ENCODE results near the gene DOK7.

The DOK7 gene

DNA sequence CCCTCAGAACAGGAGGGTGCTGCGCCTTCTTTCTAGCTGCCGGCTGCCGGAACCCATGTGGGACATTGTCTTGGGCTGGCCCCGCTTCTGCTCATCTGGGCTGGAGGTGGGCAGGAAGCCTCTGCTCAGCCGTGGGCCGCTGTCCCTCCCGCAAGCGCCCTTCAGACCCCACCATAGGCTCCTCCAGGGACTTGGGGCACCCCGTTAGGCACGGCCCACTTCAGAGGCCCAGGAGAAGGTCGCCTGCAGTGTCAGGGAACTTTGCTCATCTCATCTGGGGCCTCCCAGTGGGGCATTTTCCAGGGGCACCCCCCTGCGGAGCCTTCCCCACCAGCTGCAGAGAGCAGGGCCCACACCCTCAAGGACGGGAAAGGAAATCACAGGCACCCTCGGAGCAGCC lies 32.9 kb downstream of the DOK7 start:
- no peak for DNase-seq

GRCh38 chr4:3497095-3497494 lies 34.0 kb downstream of the DOK7 start:
- no peak for ATAC-seq (replicated peaks)
- Mint-ChIP-seq H3K9me3 (no peaks in the 10 kb centered on the region), H3K27me3 (peaks cover 0 to 5% of the 10 kb centered on the region in 2 donors), H3K4me1 (peaks cover 4 to 9% of the 10 kb centered on the region in 2 donors), H3K27ac (no peak overlapping the region), H3K36me3 (peaks cover 6 to 11% of the 10 kb centered on the region in 2 donors), H3K4me3 (no peak overlapping the region)
- no peak for DNase-seq

More for the DNA sequence above, 32.9 kb downstream of the DOK7 start:
- Mint-ChIP-seq H3K9me3 (no peaks in the 10 kb centered on the region), H3K27me3 (peaks cover 6 to 16% of the 10 kb centered on the region in 2 donors), H3K27ac (no peak overlapping the region), H3K4me3 (no peak overlapping the region), H3K36me3 (peaks cover 4 to 11% of the 10 kb centered on the region in 2 donors), H3K4me1 (peaks cover 5 to 14% of the 10 kb centered on the region in 2 donors)
- no peak for ATAC-seq (replicated peaks)

DNA sequence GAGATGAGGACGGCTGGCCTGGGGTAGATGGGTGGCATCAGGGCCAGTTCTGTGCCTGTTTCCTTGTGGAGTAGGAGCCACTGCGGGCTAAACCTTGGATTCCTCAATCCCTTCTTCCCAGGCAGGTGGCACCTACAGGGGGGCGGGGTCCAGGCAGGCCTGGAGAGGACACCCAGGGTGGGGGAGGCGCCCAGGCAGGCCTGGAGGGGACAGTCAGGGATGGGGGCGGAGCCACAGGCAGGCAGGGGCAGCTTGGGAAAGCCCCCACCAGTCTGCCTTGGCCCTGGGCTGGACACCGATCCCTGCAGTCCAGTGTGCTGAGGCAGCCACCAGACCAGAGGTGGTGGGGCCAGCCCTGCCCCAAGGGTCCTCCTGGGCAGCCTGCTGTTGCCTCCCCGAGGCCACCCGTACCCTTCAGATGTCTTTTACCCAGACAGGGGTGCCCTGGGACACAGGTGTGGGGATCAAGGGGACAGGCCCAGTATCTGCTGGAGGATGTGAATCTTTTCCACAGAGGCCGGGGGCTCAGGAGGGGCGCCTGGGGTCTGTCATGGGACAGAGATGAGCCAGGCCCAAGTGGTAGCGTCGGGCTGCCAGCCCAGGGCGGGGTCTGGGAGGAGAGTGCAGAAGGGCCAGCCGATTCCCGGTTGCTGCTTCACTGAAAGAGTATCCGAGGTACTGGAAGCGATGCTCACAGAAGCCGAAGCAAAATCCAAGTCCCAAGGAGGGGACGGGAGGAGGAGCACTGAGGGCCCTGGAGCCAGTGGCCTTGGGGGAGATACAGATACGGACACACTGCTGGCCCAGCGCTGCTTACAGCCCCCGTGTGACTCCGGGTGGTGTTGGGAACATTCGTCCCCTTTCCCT lies 34.6 kb downstream of the DOK7 start:
- Mint-ChIP-seq H3K4me1 (peaks cover 4 to 9% of the 10 kb centered on the region in 2 donors), H3K27me3 (no peaks in the 10 kb centered on the region), H3K27ac (no peak overlapping the region), H3K9me3 (no peaks in the 10 kb centered on the region), H3K4me3 (no peak overlapping the region), H3K36me3 (peaks cover 9 to 12% of the 10 kb centered on the region in 2 donors)
- ATAC-seq (replicated peaks), result no peak
- DNase-seq, result no peak

GRCh38 chr4:3498407-3498806 lies 35.3 kb downstream of the DOK7 start:
- Mint-ChIP-seq H3K4me3 (no peak overlapping the region), H3K9me3 (no peaks in the 10 kb centered on the region), H3K27ac (no peak overlapping the region), H3K4me1 (peaks cover 4 to 13% of the 10 kb centered on the region in 2 donors), H3K36me3 (peaks cover 16 to 17% of the 10 kb centered on the region in 2 donors), H3K27me3 (no peaks in the 10 kb centered on the region)
- ATAC-seq (replicated peaks), result no peak
- no peak for DNase-seq

DNA sequence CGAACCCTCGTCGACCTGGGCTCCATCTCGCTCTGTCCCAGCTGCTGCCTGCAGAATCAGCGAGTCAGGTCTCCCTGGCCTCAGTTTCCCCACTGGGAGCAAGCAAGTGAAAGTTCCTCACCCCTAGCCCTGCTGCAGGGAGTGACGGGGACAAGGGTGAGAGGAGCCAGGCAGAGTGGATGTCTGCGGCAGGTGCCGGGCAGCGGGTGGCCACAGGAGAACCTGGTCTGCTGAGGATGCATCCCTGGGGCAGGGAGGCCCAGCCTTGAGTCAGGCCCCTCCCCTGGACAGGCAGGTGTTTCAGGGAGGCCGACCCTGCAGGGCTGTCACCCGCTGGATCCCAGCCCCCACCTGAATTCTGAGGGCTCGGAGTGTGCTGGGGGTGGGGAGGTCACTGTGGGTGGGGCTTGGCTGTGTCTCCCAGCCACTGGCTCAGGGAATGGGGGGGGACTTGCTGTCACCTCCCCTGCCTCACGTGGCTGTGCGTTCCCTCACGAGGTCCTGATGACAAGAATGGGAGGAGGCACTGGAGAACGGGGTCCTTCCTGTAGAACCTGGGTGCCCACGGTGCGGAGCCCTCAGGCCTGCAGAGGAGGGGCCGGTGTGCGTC lies 35.9 kb downstream of the DOK7 start:
- Mint-ChIP-seq H3K36me3 (peaks cover 19 to 20% of the 10 kb centered on the region in 2 donors), H3K27me3 (no peaks in the 10 kb centered on the region), H3K4me3 (no peak overlapping the region), H3K4me1 (peaks cover 4 to 15% of the 10 kb centered on the region in 2 donors), H3K27ac (no peak overlapping the region), H3K9me3 (no peaks in the 10 kb centered on the region)
- ATAC-seq (replicated peaks), result no peak
- DNase-seq, result no peak

DNA sequence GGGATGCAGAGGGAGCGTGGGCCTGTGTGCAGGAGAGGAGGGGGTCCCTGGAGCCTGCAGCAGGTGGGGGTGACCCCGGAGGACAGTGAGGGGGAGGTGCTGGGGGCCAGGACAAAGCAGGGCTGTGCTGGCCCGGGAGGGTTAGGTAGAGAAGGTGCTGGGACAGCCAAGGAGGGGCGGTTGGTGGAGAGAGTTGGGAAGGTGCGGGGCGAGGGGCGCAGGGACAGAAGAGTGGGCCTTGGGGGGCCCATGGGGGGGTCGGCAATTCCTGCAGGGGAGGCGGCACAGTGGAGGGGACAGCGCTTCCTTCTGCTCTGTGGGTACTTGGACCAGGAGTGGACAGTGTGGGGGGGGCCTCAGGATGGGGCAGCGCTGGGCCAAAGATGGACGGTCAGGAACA lies 36.6 kb downstream of the DOK7 start:
- no peak for DNase-seq
- ATAC-seq (replicated peaks), result no peak
- Mint-ChIP-seq H3K27ac (no peak overlapping the region), H3K27me3 (no peaks in the 10 kb centered on the region), H3K9me3 (no peaks in the 10 kb centered on the region), H3K4me1 (peaks cover 4 to 15% of the 10 kb centered on the region in 2 donors), H3K36me3 (peaks cover 19 to 21% of the 10 kb centered on the region in 2 donors), H3K4me3 (no peak overlapping the region)

GRCh38 chr4:3500111-3500510 lies 37.0 kb downstream of the DOK7 start:
- Mint-ChIP-seq H3K9me3 (no peaks in the 10 kb centered on the region), H3K36me3 (peaks cover 19 to 24% of the 10 kb centered on the region in 2 donors), H3K4me1 (peaks cover 4 to 15% of the 10 kb centered on the region in 2 donors), H3K4me3 (no peak overlapping the region), H3K27ac (no peak overlapping the region), H3K27me3 (no peaks in the 10 kb centered on the region)
- ATAC-seq (replicated peaks) (no peak), DNase-seq (no peak)

DNA sequence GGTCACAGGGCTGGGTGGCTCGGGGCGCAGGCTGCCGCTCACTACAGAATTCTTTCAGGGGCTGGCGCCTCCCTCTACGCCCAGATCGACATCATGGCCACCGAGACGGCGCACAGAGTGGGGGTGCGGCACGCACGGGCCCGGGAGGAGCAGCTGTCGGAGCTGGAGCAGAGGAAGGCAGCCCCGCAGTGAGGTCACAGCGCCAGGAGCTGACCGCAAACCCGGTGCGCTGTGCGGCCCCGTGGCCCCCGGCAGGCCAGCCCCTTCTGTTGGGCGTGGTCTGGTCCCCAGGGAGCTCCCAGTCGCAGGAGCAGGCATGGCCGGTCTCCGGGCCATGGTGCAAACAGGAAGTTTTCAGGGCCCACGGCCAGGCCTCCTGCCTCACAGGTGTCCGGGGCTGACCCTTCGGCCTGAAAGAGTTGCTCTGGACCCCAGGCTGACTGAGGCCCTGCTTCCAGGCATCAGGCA lies 37.6 kb downstream of the DOK7 start:
- Mint-ChIP-seq H3K9me3 (no peaks in the 10 kb centered on the region), H3K27ac (no peak overlapping the region), H3K27me3 (no peaks in the 10 kb centered on the region), H3K4me1 (peaks cover 4 to 15% of the 10 kb centered on the region in 2 donors), H3K36me3 (peaks cover 24 to 29% of the 10 kb centered on the region in 2 donors), H3K4me3 (no peak overlapping the region)
- DNase-seq (no peak), ATAC-seq (replicated peaks) (no peak)

- Mint-ChIP-seq H3K27me3 (no peaks in the 10 kb centered on the region), H3K36me3 (peaks cover 25 to 31% of the 10 kb centered on the region in 2 donors), H3K9me3 (no peaks in the 10 kb centered on the region), H3K27ac (no peak overlapping the region), H3K4me3 (no peak overlapping the region), H3K4me1 (peaks cover 4 to 15% of the 10 kb centered on the region in 2 donors)
- DNase-seq, result no peak
- no peak for ATAC-seq (replicated peaks)
These were observed 38.2 kb downstream of the DOK7 start for GRCh38 chr4:3501126-3501824.

- DNase-seq, result no peak
- Mint-ChIP-seq H3K27ac (peak overlapping the region; percentile 37), H3K4me1 (peaks cover 3 to 10% of the 10 kb centered on the region in 2 donors), H3K27me3 (no peaks in the 10 kb centered on the region), H3K4me3 (no peak overlapping the region), H3K9me3 (no peaks in the 10 kb centered on the region), H3K36me3 (peaks cover 27 to 35% of the 10 kb centered on the region in 2 donors)
- no peak for ATAC-seq (replicated peaks)
These were observed 38.8 kb downstream of the DOK7 start for GRCh38 chr4:3501825-3502425.

DNA sequence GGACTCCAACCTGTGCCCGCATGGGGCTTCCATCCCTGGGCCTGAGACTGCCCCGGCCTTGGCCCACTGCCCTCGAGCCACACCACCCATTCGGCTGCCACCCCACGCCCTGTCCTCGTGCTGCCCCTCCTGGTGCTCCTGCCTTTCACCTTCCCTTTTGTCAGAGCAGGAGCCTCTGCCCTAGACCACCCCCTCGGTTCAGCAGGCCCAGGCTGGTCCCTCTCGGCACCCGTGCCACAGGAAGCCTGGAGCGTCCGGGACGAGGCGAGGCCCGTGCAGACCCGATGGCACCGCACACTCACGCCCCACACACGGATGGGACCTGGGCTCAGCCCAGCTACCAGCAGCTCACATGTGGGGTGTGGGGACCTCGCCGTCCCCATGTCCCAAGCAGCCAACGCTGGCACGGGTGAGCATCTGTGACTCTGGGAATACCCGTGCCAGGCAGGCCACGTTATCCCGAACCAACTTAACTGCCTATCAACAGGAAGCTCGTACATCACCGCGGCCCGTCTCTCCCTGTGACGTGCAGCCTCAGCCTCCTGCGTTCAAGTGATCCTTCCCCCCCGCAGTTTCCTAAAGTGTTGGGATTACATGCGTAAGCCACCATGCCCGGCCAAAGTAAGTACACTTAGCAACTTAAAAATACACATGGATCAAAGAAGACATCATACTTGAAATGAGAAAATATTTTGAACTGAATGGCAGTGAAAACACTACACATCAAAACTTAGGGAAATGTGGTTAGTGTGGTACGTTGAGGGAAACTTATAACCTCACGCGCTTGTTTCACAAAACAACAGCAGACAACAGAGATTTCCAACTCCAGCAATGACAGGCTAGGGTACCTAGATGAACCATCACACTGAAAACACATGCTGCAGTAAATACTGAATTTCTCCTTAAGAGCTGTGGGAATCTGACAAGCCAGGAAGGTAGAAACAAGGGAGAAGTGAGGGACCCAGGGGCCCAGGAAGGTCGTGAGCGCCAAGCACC lies 40.1 kb downstream of the DOK7 start:
- Mint-ChIP-seq H3K9me3 (no peaks in the 10 kb centered on the region), H3K36me3 (peaks cover 31 to 44% of the 10 kb centered on the region in 2 donors), H3K4me1 (peaks cover 3 to 6% of the 10 kb centered on the region in 2 donors), H3K27me3 (no peaks in the 10 kb centered on the region), H3K27ac (no peak overlapping the region), H3K4me3 (no peak overlapping the region)
- no peak for ATAC-seq (replicated peaks)
- DNase-seq, result no peak

- H3K9me3 Mint-ChIP-seq, result no peaks in the 10 kb centered on the region
- peaks cover 3 to 6% of the 10 kb centered on the region in 2 donors for H3K4me1 Mint-ChIP-seq
- no peak for ATAC-seq (replicated peaks)
- H3K36me3 Mint-ChIP-seq, result peaks cover 43 to 56% of the 10 kb centered on the region in 2 donors
- no peak for DNase-seq
- H3K27ac Mint-ChIP-seq, result no peak overlapping the region
- no peaks in the 10 kb centered on the region for H3K27me3 Mint-ChIP-seq
- H3K4me3 Mint-ChIP-seq, result no peak overlapping the region
These were observed 42.1 kb downstream of the DOK7 start for GRCh38 chr4:3505231-3505630.

DNA sequence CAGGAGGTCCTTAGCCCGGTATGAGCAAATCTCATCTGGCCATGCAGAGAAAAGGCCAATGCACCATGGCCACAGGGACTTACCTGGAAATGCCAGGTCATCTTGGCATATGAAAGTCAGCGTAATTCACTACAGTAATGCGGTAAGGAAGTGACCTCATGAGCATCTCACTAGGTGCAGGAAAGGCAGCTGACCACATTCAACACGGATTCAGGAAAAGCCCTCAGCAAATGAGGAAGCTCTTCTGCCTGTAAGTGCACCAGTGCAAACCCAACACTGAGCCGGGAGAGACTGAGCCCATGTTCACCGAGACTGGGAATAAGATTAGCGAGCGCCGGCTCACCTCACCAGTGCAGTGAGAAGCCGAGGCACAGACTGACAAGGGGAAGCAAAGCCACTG lies 45.4 kb downstream of the DOK7 start:
- no peak for ATAC-seq (replicated peaks)

More for the DNA sequence above, 45.4 kb downstream of the DOK7 start:
- DNase-seq, result no peak
- no peaks in the 10 kb centered on the region for H3K9me3 Mint-ChIP-seq
- no peaks in the 10 kb centered on the region for H3K27me3 Mint-ChIP-seq
- peaks cover 0 to 1% of the 10 kb centered on the region in 2 donors for H3K4me1 Mint-ChIP-seq
- H3K36me3 Mint-ChIP-seq, result peaks cover 54 to 68% of the 10 kb centered on the region in 2 donors
- no peak overlapping the region for H3K4me3 Mint-ChIP-seq
- no peak overlapping the region for H3K27ac Mint-ChIP-seq
